Ovary (tissue), 9 donors: ENCODE measurements around the gene AK9. TPM values are rescaled to one million over a fixed set of nuclear protein-coding genes. Genes with fewer than 3 reads are reported as not detected.

Experiments used
- DNase-seq, 5 donors: peaks; one replicate each; pipeline ENCODE4 v3.0.0-alpha.2; 2019 to 2020
- H3K27ac ChIP-seq, 2 donors: fragments of 200-600 bp; one replicate each; pipeline versions ENCODE4 v1.5.1 to v1.8.0; 2019 to 2022
- H3K27me3 ChIP-seq: fragments of 200-600 bp; one replicate; pipeline ENCODE4 v1.8.0; 2022
- H3K36me3 ChIP-seq: fragments of 200-600 bp; sonication (generic); one replicate; pipeline ENCODE4 v1.5.1; 2019
- H3K4me1 ChIP-seq: one replicate; pipeline ENCODE4 v1.8.1; 2013; ENCODE audit warnings: mild to moderate bottlenecking, moderate library complexity; ENCODE audit not compliant: insufficient read depth
- H3K4me3 ChIP-seq: fragments of 200-600 bp; sonication (generic); one replicate; pipeline ENCODE4 v1.5.1; 2017
- H3K9me3 ChIP-seq, 2 donors: fragments of 200-600 bp in 1 of 2; sonication (generic) in 1 of 2; one replicate each; pipeline versions ENCODE4 v1.5.1 to v1.8.1; 2013 to 2019; ENCODE audit warnings: mild to moderate bottlenecking in 1 of 2, moderate library complexity in 1 of 2
- EP300 ChIP-seq: sonication (generic); formaldehyde crosslinking; IDR thresholded peaks from one replicate; pipeline ENCODE4 v1.6.1; 2017; ENCODE audit warnings: antibody characterized with exemption
- POLR2A ChIP-seq: fragments of 450-650 bp; IDR thresholded peaks from one replicate; pipeline ENCODE4 v1.6.1; 2017; ENCODE audit warnings: antibody characterized with exemption, mild to moderate bottlenecking, moderate library complexity
- WGBS, 3 donors: extraction: QIAGEN DNeasy Blood & Tissue Kit in 1 of 3; methylation state at CpG; one replicate each; pipeline versions ENCODE4 v1.1.5 to v1.1.7; 2013 to 2017; 5-methylcytosine and 5-hydroxymethylcytosine counted together
- intact Hi-C, 4 donors: fragments of 100-400 bp; cut with DNase I; formaldehyde crosslinking; loops; one replicate each; pipeline versions ENCODE4 v1.11.0 to v1.15.1; 2022 to 2023
- polyA plus RNA-seq, 2 donors: library from polyadenylated mRNA; stranded (reverse); fragments of 200-250 nt in 1 of 2; fragments of 350-450 nt in 1 of 2; fragmentation: Illumina TruSeq in 1 of 2; extraction: RNeasy Lipid Tissue Mini Kit (QIAGEN cat#74804) in 1 of 2; gene quantifications; one replicate each; pipeline ENCODE4 v1.2.3, GENCODE V29; 2013 to 2014
- total RNA-seq, 7 donors: library from RNA; depleted of rRNA in 2 of 7; stranded (reverse); fragments of >200 nt in 2 of 7; fragmentation: NEBNext Ultra II Directional in 3 of 7; extraction: Animal tissue kit (Norgen Biotek cat#: 25700) in 3 of 7; gene quantifications; one replicate each; pipeline versions ENCODE4 v1.1.0 to v1.2.4, GENCODE V29; 2016 to 2023
- TF ChIP-seq, protein P1 (sequence below), 3 donors: fragments of 450-650 bp in 2 of 3; fragments of 200-600 bp in 1 of 3; IDR thresholded peaks; one replicate each; pipeline versions ENCODE4 v1.5.1 to v1.8.0; 2016 to 2022; ENCODE audit warnings: antibody characterized with exemption in 3 of 3, mild to moderate bottlenecking in 1 of 3
- donor health status: DM: no; HTN: no; CAD: no; lungs with moderate emphysema.
- donor health status: DM: no; HTN: no; CAD: no.
- donor health status: Bipolar disorder and iron deficiency.
- donor health status: DM: yes; HTN: yes; CAD: no.
- donor health status: DM: no; HTN: no; CAD: no.
- donor health status: DM: yes; HTN: yes; CAD: no.

Gene AK9
- total and polyA plus RNA-seq, 9 donors, result 2.9 to 17.5 (median 9.2) TPM

DNA sequence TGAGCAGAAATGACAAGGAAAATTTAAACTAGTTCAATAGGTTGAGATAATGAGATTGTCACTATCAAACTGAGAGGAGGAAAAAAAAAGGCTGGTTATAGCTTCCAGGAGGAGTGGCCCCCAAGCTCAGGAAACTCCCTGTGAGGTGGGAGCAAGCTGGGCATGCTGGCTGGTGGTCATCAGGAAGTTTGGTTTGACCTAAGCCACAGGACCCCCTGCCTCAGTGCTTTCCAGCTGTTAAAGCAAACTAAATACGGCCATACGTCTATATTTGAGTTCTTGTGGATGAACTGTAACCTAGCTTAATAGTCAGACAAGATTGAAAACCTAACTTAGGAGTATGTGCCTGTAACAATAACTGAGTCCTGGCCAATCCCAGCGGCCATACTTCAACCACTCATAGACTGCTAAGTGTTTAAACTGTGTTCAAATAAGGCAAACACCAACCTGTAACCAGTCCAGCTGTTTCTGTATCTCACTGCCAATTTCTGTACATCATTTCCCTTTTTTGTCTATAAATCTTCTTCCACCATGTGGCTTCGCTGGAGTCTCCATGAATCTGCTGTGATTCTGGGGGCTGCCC is 183.4 kb downstream of the AK9 start:
- Histone ChIP-seq H3K9me3 (no peaks in the 10 kb centered on the region), H3K27ac (no peak overlapping the region), H3K4me3 (no peak overlapping the region), H3K36me3 (no peaks in the 10 kb centered on the region), H3K27me3 (no peaks in the 10 kb centered on the region), H3K4me1 (no peaks in the 10 kb centered on the region)
- WGBS, 3 donors, result 60 to 70% (median 62%) methylated on average over 4 of the region's 4 CpGs
- intact Hi-C loops, result no loop called here
- TF ChIP-seq POLR2A, result no peak
- TF ChIP-seq, protein P1, sequence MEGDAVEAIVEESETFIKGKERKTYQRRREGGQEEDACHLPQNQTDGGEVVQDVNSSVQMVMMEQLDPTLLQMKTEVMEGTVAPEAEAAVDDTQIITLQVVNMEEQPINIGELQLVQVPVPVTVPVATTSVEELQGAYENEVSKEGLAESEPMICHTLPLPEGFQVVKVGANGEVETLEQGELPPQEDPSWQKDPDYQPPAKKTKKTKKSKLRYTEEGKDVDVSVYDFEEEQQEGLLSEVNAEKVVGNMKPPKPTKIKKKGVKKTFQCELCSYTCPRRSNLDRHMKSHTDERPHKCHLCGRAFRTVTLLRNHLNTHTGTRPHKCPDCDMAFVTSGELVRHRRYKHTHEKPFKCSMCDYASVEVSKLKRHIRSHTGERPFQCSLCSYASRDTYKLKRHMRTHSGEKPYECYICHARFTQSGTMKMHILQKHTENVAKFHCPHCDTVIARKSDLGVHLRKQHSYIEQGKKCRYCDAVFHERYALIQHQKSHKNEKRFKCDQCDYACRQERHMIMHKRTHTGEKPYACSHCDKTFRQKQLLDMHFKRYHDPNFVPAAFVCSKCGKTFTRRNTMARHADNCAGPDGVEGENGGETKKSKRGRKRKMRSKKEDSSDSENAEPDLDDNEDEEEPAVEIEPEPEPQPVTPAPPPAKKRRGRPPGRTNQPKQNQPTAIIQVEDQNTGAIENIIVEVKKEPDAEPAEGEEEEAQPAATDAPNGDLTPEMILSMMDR (IDR thresholded peaks at IDR 0.05), result no peak
- TF ChIP-seq EP300, result no peak
- DNase-seq, result no peak

DNA sequence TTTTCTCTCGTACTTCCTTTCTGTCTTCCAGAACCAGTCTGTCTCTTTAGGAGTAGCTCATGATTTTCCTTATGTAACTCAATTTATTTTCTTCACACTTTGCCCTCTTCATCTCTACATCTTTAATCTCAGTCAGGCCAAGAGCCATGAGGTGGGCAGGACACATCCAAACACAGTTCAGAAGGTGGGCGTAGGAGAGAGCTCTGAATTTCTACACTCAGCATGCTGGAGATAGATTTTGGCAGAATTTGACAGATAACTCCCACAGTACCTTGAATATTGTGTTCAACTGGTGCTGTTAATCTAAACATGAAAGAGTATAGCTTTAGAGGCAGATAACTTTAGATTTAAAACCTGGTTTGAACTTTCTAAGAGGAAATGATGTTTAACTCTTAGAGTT is 184.2 kb downstream of the AK9 start:
- TF ChIP-seq, protein P1 (IDR thresholded peaks at IDR 0.05), result no peak
- TF ChIP-seq EP300 (no peak), POLR2A (no peak)
- Histone ChIP-seq H3K27ac (no peak overlapping the region), H3K9me3 (no peaks in the 10 kb centered on the region), H3K36me3 (no peaks in the 10 kb centered on the region), H3K27me3 (no peaks in the 10 kb centered on the region), H3K4me3 (no peak overlapping the region), H3K4me1 (no peaks in the 10 kb centered on the region)
- WGBS, 3 donors, result 68 to 74% (median 71%) methylated on average over 2 of the region's 2 CpGs
- intact Hi-C loops, result no loop called here
- no peak for DNase-seq

DNA sequence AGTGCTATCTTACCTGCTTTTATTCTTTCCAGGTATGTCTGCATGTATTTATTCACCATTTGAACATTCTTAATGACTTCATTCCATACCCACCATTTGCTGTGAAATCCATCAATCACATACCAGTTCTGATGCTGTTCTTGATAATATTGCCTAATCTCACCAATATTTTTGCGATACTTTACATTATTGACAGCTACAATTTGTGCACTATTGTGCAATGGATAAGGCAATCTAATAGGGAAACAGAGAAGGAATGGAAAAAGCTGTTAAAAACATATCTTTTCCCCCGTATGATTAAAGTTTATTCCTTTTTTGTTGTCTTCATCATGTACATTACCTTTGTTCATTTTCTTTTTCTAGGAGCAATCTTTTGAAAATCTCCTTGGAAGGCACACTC is 184.7 kb downstream of the AK9 start:
- H3K27me3 ChIP-seq, result no peaks in the 10 kb centered on the region
- WGBS, 3 donors, result 76 to 88% (median 86%) methylated on average over 2 of the region's 2 CpGs

DNA sequence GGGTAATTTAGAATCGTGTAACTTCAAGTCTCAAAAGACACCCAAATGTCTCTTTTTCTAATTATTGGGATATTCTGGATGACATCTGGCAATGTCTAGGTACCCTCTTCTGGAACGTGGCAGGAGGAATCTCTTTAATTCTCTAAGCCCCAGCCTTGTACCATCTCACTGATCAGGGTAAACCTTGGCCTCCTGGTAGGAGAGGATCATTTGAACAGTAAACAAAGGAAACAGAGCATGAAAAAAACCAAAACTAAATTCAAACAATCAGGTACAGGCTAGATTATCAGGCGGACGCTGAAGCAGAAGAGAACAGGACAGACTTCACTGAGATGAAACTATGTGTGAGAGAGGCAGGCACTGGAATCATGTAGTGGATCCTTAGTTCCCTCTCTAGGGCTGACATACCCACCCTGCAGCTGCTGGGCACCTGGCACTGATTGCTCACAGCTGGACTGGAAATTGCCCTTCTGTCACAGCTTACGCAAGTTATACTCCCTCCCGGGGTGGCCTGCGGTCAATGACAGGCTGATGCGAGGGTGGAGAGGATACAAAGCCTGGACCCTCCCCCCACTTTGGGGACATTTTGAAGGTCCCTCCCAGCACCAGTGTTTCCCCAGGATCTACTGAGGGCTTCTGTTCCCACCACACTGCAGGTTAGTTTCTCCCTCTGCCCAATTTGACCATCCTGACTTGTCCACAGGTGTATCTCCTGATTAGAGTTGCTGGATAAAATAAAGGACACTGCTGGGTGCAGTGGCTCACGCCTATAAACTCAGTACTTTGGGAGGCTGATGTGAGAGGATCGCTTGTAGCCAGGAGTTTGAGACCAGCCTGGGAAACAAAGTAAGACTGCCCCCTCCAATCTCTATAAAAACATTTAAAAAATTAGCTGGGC is 187.4 kb downstream of the AK9 start:
- Histone ChIP-seq H3K36me3 (no peaks in the 10 kb centered on the region), H3K4me1 (no peaks in the 10 kb centered on the region), H3K27me3 (no peaks in the 10 kb centered on the region), H3K4me3 (no peak overlapping the region), H3K9me3 (no peaks in the 10 kb centered on the region), H3K27ac (no peak overlapping the region)
- no peak for DNase-seq
- TF ChIP-seq, protein P1 (IDR thresholded peaks at IDR 0.05), result no peak
- TF ChIP-seq EP300 (no peak), POLR2A (no peak)
- intact Hi-C loops, result no loop called here
- 49 to 74% (median 54%) methylated on average over 10 of the region's 10 CpGs for WGBS, 3 donors

More for the DNA sequence above, 184.7 kb downstream of the AK9 start:
- TF ChIP-seq EP300 (no peak), POLR2A (no peak)
- TF ChIP-seq, protein P1 (IDR thresholded peaks at IDR 0.05), result no peak
- intact Hi-C loops, result no loop called here
- no peaks in the 10 kb centered on the region for H3K9me3 ChIP-seq
- H3K4me3 ChIP-seq, result no peak overlapping the region
- H3K4me1 ChIP-seq, result no peaks in the 10 kb centered on the region
- DNase-seq, result no peak
- no peak overlapping the region for H3K27ac ChIP-seq
- H3K36me3 ChIP-seq, result no peaks in the 10 kb centered on the region
